ENCODE data around the gene G0S2. TPM values are rescaled to one million over a fixed set of nuclear protein-coding genes. Genes with fewer than 3 reads are reported as not detected.

G0S2 gene
- total RNA-seq, 1 experiment from 2014 or later: 45.7 TPM

GRCh38 chr1:209705033-209705598, 29.9 kb downstream of the G0S2 start:
- no peaks in the 10 kb centered on the region for H3K4me1 Mint-ChIP-seq (ENCODE audit: low read depth, unreplicated experiment)
- ChIA-PET POLR2A (no interaction called here), CTCF (no interaction called here)
- H3K27me3 Mint-ChIP-seq (ENCODE audit: insufficient read depth, unreplicated experiment): peaks cover 14% of the 10 kb centered on the region
- Histone ChIP-seq H3K4me3 (ENCODE audit: low read depth, low read length) (no peak overlapping the region), H3K36me3 (ENCODE audit: control insufficient read depth, insufficient read depth, low read length) (no peaks in the 10 kb centered on the region), H3K27me3 (replicated peaks; ENCODE audit: control insufficient read depth, insufficient read depth, low read length) (no peaks in the 10 kb centered on the region), H3K4me1 (no peaks in the 10 kb centered on the region), H3K9me3 (no peaks in the 10 kb centered on the region)
- intact Hi-C loops (cut with micrococcal nuclease; ENCODE audit: unreplicated experiment): no loop called here
- no peaks in the 10 kb centered on the region for H3K36me3 Mint-ChIP-seq (ENCODE audit: insufficient read depth, unreplicated experiment)
- H3K9me3 Mint-ChIP-seq (ENCODE audit: unreplicated experiment): no peaks in the 10 kb centered on the region
- TF ChIP-seq CTCF (IDR thresholded peaks at IDR 0.05; ENCODE audit: insufficient read depth in 1 of 2, low read depth in 1 of 2, low read length in 1 of 2, severe bottlenecking in 1 of 2, unreplicated experiment in 1 of 2): no peak
- no TSS peak for BruUV-seq (replicated peaks)
- H3K27ac Mint-ChIP-seq (ENCODE audit: unreplicated experiment): no peak overlapping the region
- DNase-seq: no peak
- no peak overlapping the region for H3K4me3 Mint-ChIP-seq (ENCODE audit: unreplicated experiment)

GRCh38 chr1:209706622-209707021, 31.4 kb downstream of the G0S2 start:
- intact Hi-C loops (cut with micrococcal nuclease; ENCODE audit: unreplicated experiment): no loop called here
- TF ChIP-seq CTCF (IDR thresholded peaks at IDR 0.05; ENCODE audit: insufficient read depth in 1 of 2, low read depth in 1 of 2, low read length in 1 of 2, severe bottlenecking in 1 of 2, unreplicated experiment in 1 of 2): no peak
- no peaks in the 10 kb centered on the region for H3K4me1 ChIP-seq
- BruUV-seq (replicated peaks): no TSS peak
- Mint-ChIP-seq H3K4me3 (ENCODE audit: unreplicated experiment) (no peak overlapping the region), H3K36me3 (ENCODE audit: insufficient read depth, unreplicated experiment) (no peaks in the 10 kb centered on the region), H3K4me1 (ENCODE audit: low read depth, unreplicated experiment) (no peaks in the 10 kb centered on the region), H3K27me3 (ENCODE audit: insufficient read depth, unreplicated experiment) (peaks cover 12% of the 10 kb centered on the region), H3K27ac (ENCODE audit: unreplicated experiment) (no peak overlapping the region), H3K9me3 (ENCODE audit: unreplicated experiment) (no peaks in the 10 kb centered on the region)
- DNase-seq: no peak
- ChIA-PET CTCF (no interaction called here), POLR2A (interaction anchor here (0.6 kb wide), 1 partner anchor 122 kb away, joined by 7 read pairs; no protein-coding TSS in a partner anchor)
- no peaks in the 10 kb centered on the region for H3K9me3 ChIP-seq
- no peaks in the 10 kb centered on the region for H3K27me3 ChIP-seq (replicated peaks; ENCODE audit: control insufficient read depth, insufficient read depth, low read length)
- no peak overlapping the region for H3K4me3 ChIP-seq (ENCODE audit: low read depth, low read length)
- no peaks in the 10 kb centered on the region for H3K36me3 ChIP-seq (ENCODE audit: control insufficient read depth, insufficient read depth, low read length)

GRCh38 chr1:209707308-209707707, 32.1 kb downstream of the G0S2 start:
- POLR2A ChIA-PET: no interaction called here
- TF ChIP-seq CTCF (IDR thresholded peaks at IDR 0.05; ENCODE audit: insufficient read depth in 1 of 2, low read depth in 1 of 2, low read length in 1 of 2, severe bottlenecking in 1 of 2, unreplicated experiment in 1 of 2): no peak
- intact Hi-C loops (cut with micrococcal nuclease; ENCODE audit: unreplicated experiment): no loop called here
- Mint-ChIP-seq H3K4me1 (ENCODE audit: low read depth, unreplicated experiment) (no peaks in the 10 kb centered on the region), H3K27ac (ENCODE audit: unreplicated experiment) (no peak overlapping the region), H3K36me3 (ENCODE audit: insufficient read depth, unreplicated experiment) (no peaks in the 10 kb centered on the region), H3K27me3 (ENCODE audit: insufficient read depth, unreplicated experiment) (peaks cover 14% of the 10 kb centered on the region), H3K9me3 (ENCODE audit: unreplicated experiment) (no peaks in the 10 kb centered on the region), H3K4me3 (ENCODE audit: unreplicated experiment) (no peak overlapping the region)
- no TSS peak for BruUV-seq (replicated peaks)
- CTCF ChIA-PET: no interaction called here
- no peaks in the 10 kb centered on the region for H3K9me3 ChIP-seq
- no peaks in the 10 kb centered on the region for H3K36me3 ChIP-seq (ENCODE audit: control insufficient read depth, insufficient read depth, low read length)
- H3K27me3 ChIP-seq (replicated peaks; ENCODE audit: control insufficient read depth, insufficient read depth, low read length): no peaks in the 10 kb centered on the region
- no peaks in the 10 kb centered on the region for H3K4me1 ChIP-seq
- no peak for DNase-seq
- H3K4me3 ChIP-seq (ENCODE audit: low read depth, low read length): no peak overlapping the region

Measured in Caco-2 (cell line).